ENCODE results near the gene PXT1. TPM values are rescaled to one million over a fixed set of nuclear protein-coding genes. Genes with fewer than 3 reads are reported as not detected.

Gene PXT1
- polyA plus RNA-seq, 1 donor from 2014 or later, result 0.24 TPM

DNA sequence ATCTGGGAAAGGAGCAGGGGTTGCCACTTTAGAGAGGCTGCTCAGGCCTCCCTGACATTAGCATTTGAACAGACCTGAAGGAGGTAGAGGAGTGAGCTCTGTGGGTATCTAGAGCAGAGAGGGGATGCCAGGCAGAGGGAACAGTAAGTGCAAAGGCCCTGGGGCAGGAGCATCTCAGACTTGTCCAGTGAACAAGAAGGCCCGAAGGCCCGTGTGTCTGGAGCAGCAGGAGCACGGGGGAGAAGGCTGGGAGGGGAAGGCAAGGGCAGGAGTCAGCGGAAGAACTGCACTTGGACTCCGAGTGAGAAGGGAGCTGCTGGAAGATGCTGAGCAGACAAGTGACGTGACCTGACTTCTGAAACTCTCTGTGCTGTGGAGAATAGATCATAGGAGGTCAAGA, 70.6 kb downstream of the PXT1 start:
- Histone ChIP-seq H3K79me2 (replicated peaks; ENCODE audit: insufficient read depth, low read length) (no peaks in the 10 kb centered on the region), H4K20me1 (ENCODE audit: insufficient read depth) (no peaks in the 10 kb centered on the region), H3K4me3 (ENCODE audit: low read length) (no peak overlapping the region), H3K27me3 (ENCODE audit: insufficient read depth, low read depth, low read length) (no peaks in the 10 kb centered on the region), H3K36me3 (ENCODE audit: insufficient read depth, low read length) (no peaks in the 10 kb centered on the region), H3K4me2 (ENCODE audit: low read length) (no peak overlapping the region), H3K9me2 (ENCODE audit: insufficient read depth, low read length) (no peaks in the 10 kb centered on the region), H3F3A (ENCODE audit: insufficient read depth, low read length, poor library complexity, severe bottlenecking) (no peaks in the 10 kb centered on the region), H2AFZ (ENCODE audit: low read depth, low read length) (no peak overlapping the region), H3K9me3 (ENCODE audit: low read length) (no peaks in the 10 kb centered on the region), H3K27ac (ENCODE audit: low read length) (no peak overlapping the region), H3K9ac (ENCODE audit: low read length) (no peak overlapping the region)
- TF ChIP-seq TAF1 (IDR thresholded peaks at IDR 0.05; ENCODE audit: low read depth), result no peak
- TF ChIP-seq, protein P1, sequence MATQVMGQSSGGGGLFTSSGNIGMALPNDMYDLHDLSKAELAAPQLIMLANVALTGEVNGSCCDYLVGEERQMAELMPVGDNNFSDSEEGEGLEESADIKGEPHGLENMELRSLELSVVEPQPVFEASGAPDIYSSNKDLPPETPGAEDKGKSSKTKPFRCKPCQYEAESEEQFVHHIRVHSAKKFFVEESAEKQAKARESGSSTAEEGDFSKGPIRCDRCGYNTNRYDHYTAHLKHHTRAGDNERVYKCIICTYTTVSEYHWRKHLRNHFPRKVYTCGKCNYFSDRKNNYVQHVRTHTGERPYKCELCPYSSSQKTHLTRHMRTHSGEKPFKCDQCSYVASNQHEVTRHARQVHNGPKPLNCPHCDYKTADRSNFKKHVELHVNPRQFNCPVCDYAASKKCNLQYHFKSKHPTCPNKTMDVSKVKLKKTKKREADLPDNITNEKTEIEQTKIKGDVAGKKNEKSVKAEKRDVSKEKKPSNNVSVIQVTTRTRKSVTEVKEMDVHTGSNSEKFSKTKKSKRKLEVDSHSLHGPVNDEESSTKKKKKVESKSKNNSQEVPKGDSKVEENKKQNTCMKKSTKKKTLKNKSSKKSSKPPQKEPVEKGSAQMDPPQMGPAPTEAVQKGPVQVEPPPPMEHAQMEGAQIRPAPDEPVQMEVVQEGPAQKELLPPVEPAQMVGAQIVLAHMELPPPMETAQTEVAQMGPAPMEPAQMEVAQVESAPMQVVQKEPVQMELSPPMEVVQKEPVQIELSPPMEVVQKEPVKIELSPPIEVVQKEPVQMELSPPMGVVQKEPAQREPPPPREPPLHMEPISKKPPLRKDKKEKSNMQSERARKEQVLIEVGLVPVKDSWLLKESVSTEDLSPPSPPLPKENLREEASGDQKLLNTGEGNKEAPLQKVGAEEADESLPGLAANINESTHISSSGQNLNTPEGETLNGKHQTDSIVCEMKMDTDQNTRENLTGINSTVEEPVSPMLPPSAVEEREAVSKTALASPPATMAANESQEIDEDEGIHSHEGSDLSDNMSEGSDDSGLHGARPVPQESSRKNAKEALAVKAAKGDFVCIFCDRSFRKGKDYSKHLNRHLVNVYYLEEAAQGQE (IDR thresholded peaks at IDR 0.05; ENCODE audit: borderline replicate concordance), result no peak
- no peak for TF ChIP-seq EP300 (conservative IDR thresholded peaks at IDR 0.05; ENCODE audit: poor library complexity, severe bottlenecking)
- TF ChIP-seq POLR2AphosphoS5 (IDR thresholded peaks at IDR 0.05), result no peak
- TF ChIP-seq RAD21 (conservative IDR thresholded peaks at IDR 0.05), result no peak
- TF ChIP-seq, protein P2, sequence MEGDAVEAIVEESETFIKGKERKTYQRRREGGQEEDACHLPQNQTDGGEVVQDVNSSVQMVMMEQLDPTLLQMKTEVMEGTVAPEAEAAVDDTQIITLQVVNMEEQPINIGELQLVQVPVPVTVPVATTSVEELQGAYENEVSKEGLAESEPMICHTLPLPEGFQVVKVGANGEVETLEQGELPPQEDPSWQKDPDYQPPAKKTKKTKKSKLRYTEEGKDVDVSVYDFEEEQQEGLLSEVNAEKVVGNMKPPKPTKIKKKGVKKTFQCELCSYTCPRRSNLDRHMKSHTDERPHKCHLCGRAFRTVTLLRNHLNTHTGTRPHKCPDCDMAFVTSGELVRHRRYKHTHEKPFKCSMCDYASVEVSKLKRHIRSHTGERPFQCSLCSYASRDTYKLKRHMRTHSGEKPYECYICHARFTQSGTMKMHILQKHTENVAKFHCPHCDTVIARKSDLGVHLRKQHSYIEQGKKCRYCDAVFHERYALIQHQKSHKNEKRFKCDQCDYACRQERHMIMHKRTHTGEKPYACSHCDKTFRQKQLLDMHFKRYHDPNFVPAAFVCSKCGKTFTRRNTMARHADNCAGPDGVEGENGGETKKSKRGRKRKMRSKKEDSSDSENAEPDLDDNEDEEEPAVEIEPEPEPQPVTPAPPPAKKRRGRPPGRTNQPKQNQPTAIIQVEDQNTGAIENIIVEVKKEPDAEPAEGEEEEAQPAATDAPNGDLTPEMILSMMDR (IDR thresholded peaks at IDR 0.05; ENCODE audit: poor library complexity, severe bottlenecking), result no peak
- TF ChIP-seq SMC3 (conservative IDR thresholded peaks at IDR 0.05; ENCODE audit: poor library complexity), result no peak
- TF ChIP-seq MXI1 (conservative IDR thresholded peaks at IDR 0.05; ENCODE audit: poor library complexity, severe bottlenecking), result no peak
- TF ChIP-seq EZH2 (IDR thresholded peaks at IDR 0.05; ENCODE audit: borderline replicate concordance, insufficient read depth, low read length, poor library complexity, severe bottlenecking), result no peak

DNA sequence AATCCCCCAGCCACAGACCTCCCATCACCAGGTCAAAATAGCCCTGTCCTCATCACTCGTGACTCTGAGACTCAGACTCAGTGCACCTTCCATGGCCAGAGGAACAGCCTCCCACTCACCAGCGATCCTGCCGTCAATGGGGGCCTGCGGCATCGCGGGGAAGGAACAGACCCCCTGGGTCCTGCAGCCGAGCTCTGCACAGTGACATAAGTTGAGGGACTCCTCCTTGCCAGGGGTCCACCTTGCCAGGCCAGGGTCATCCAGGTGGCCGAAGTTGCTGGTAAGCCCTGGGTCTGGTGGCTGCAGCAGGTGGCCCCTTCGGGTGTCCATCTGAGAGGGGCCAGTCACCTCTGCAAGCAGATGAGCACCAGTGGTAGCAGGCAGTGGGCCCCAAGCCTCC, 71.4 kb downstream of the PXT1 start:
- Histone ChIP-seq H3K27ac (ENCODE audit: low read length) (no peak overlapping the region), H3K4me3 (ENCODE audit: low read length) (no peak overlapping the region), H3F3A (ENCODE audit: insufficient read depth, low read length, poor library complexity, severe bottlenecking) (no peaks in the 10 kb centered on the region), H3K4me2 (ENCODE audit: low read length) (no peak overlapping the region), H4K20me1 (ENCODE audit: insufficient read depth) (no peaks in the 10 kb centered on the region), H3K9me2 (ENCODE audit: insufficient read depth, low read length) (no peaks in the 10 kb centered on the region), H3K9me3 (ENCODE audit: low read length) (no peaks in the 10 kb centered on the region), H3K27me3 (ENCODE audit: insufficient read depth, low read depth, low read length) (no peaks in the 10 kb centered on the region), H3K9ac (ENCODE audit: low read length) (no peak overlapping the region), H3K36me3 (ENCODE audit: insufficient read depth, low read length) (no peaks in the 10 kb centered on the region), H2AFZ (ENCODE audit: low read depth, low read length) (no peak overlapping the region), H3K79me2 (replicated peaks; ENCODE audit: insufficient read depth, low read length) (no peaks in the 10 kb centered on the region)
- TF ChIP-seq RAD21 (conservative IDR thresholded peaks at IDR 0.05), result no peak

DNA sequence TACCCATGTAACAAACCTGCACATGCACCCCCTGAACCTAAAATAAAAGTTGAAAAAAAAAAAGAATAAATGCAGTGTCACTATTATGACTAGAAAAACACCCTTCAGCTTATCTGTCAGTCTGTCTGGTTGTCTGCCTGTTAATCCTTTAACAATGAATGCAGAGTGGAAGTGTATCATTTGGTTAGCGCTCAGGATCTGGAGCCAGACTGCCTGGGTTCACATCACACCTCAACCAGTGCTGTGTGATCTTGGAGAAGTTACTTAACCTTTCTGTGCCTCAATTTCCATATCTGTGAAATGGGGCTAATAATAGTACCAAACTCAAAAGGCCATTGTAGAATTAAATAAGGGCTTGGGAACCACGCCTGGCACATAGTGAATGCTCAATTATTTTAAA, 72.0 kb downstream of the PXT1 start:
- Histone ChIP-seq H3F3A (ENCODE audit: insufficient read depth, low read length, poor library complexity, severe bottlenecking) (no peaks in the 10 kb centered on the region), H3K36me3 (ENCODE audit: insufficient read depth, low read length) (no peaks in the 10 kb centered on the region), H3K27ac (ENCODE audit: low read length) (no peak overlapping the region), H3K4me2 (ENCODE audit: low read length) (no peak overlapping the region), H3K9me2 (ENCODE audit: insufficient read depth, low read length) (no peaks in the 10 kb centered on the region), H3K4me3 (ENCODE audit: low read length) (no peak overlapping the region), H2AFZ (ENCODE audit: low read depth, low read length) (no peak overlapping the region), H3K27me3 (ENCODE audit: insufficient read depth, low read depth, low read length) (no peaks in the 10 kb centered on the region), H3K9me3 (ENCODE audit: low read length) (no peaks in the 10 kb centered on the region), H3K9ac (ENCODE audit: low read length) (no peak overlapping the region), H4K20me1 (ENCODE audit: insufficient read depth) (no peaks in the 10 kb centered on the region), H3K79me2 (replicated peaks; ENCODE audit: insufficient read depth, low read length) (no peaks in the 10 kb centered on the region)
- TF ChIP-seq EP300 (conservative IDR thresholded peaks at IDR 0.05; ENCODE audit: poor library complexity, severe bottlenecking) (no peak), EZH2 (IDR thresholded peaks at IDR 0.05; ENCODE audit: borderline replicate concordance, insufficient read depth, low read length, poor library complexity, severe bottlenecking) (no peak), SMC3 (conservative IDR thresholded peaks at IDR 0.05; ENCODE audit: poor library complexity) (no peak), MXI1 (conservative IDR thresholded peaks at IDR 0.05; ENCODE audit: poor library complexity, severe bottlenecking) (no peak), TAF1 (IDR thresholded peaks at IDR 0.05; ENCODE audit: low read depth) (no peak), RAD21 (conservative IDR thresholded peaks at IDR 0.05) (no peak), POLR2AphosphoS5 (IDR thresholded peaks at IDR 0.05) (no peak)
- TF ChIP-seq, protein P2 (IDR thresholded peaks at IDR 0.05; ENCODE audit: poor library complexity, severe bottlenecking), result no peak
- TF ChIP-seq, protein P1 (IDR thresholded peaks at IDR 0.05; ENCODE audit: borderline replicate concordance), result no peak
